Activated CD4-positive, alpha-beta T cell treated with anti-CD3 and anti-CD28 coated beads for 1 hour (primary cell): ENCODE data around the gene SNPH.
"Not testable (repeated sequence)": the region's sequence is repeated elsewhere in the genome, so short reads cannot be mapped to it uniquely, and the experiment has no call there.

ENCODE experiments used
- DNase-seq: peaks from one replicate; pipeline ENCODE4 v3.0.0-alpha.2; 2020

The SNPH gene, protein sequence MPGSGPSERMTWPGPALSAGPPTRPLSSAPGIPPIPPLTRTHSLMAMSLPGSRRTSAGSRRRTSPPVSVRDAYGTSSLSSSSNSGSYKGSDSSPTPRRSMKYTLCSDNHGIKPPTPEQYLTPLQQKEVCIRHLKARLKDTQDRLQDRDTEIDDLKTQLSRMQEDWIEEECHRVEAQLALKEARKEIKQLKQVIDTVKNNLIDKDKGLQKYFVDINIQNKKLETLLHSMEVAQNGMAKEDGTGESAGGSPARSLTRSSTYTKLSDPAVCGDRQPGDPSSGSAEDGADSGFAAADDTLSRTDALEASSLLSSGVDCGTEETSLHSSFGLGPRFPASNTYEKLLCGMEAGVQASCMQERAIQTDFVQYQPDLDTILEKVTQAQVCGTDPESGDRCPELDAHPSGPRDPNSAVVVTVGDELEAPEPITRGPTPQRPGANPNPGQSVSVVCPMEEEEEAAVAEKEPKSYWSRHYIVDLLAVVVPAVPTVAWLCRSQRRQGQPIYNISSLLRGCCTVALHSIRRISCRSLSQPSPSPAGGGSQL

DNA sequence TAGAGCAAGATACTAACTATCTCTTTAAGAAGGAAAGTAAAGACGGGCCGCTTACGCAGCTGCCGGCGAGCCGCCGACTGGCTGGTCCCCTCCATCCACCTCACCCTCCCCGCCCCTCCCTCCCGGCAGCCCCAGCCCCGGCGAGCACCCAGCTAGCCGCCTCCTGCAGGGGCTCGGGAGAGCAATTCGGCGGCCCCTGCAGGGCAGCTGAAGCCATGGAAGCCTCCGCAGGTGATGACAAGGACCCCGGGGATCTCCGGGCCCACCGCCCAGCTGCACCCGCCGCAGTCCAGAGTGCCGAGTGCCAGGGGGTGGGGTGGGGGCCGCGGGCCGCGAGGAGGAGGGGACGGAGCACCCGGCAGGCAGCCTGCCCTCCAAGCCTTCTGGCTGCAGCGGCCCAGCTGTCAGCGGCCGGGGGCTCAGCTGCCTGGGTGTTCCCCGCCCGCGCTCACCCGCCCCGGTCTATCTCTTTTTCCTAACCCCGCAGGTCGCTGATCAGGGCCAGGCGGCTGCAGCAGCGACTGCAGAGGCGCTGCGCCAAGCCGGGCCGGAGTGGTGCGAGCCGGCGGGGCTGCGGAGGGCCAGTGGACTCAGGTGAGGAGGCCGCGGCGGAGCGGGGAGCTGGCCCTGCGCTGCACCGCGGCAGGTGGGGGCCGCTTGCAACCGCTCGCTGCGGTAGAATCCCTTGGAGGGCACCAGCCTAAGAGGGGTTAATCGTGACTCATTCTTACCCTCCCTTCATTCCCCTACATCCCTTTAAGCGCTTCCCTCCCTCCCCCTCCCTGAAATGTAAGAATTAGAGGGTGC, at the start of gene SNPH:
SNPH (plus strand) TSS at position 128 of the 807 bp plus-strand sequence. CDS start 29,946 bp downstream, outside the sequence.
- peak; percentile 61 for DNase-seq

DNA sequence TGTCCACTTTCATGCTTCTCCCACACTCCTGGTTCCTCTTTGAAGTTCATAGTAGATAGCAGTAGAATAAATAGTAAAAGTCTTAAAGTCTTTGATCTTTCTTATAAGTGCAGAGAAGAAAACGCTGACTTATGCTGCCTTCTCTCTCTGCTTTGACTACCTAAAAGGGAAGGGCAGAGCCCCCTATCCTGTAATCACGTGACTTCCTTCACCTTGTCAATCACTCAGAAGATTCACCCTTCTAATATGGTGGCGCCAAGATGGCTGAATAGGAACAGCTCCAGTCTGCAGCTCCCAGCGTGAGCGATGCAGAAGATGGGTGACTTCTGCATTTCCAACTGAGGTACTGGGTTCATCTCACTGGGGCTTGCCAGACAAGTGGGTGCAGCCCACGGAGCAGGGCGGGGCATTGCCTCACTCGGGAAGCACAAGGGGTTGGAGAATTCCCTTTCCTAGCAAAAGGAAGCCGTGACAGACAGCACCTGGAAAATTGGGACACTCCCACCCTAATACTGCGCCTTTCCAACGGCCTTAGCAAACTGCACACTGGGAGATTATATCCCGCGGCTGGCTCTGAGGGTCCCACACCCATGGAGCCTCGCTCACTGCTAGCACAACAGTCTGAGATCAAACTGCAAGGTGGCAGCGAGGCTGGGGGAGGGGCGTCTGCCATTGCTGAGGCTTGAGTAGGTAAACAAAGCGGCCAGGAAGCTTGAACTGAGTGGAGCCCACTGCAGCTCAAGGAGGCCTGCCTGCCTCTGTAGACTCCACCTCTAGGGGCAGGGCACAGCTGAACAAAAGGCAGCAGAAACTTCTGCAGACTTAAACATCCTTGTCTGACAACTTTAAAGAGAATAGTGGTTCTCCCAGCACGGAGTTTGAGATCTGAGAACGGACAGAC, 49.3 kb upstream of the SNPH start:
- DNase-seq = not testable (repeated sequence)

DNA sequence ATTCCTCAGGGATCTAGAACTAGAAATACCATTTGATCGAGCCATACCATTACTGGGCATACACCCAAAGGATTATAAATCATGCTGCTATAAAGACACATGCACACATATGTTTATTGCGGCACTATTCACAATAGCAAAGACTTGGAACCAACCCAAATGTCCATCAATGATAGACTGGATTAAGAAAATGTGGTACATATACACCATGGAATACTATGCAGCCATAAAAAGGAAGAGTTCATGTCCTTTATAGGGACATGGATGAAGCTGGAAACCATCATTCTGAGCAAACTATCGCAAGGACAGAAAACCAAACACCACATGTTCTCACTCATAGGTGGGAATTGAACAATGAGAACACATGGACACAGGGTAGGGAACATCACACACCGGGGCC, 43.3 kb upstream of the SNPH start:
- not testable (repeated sequence) for DNase-seq

DNA sequence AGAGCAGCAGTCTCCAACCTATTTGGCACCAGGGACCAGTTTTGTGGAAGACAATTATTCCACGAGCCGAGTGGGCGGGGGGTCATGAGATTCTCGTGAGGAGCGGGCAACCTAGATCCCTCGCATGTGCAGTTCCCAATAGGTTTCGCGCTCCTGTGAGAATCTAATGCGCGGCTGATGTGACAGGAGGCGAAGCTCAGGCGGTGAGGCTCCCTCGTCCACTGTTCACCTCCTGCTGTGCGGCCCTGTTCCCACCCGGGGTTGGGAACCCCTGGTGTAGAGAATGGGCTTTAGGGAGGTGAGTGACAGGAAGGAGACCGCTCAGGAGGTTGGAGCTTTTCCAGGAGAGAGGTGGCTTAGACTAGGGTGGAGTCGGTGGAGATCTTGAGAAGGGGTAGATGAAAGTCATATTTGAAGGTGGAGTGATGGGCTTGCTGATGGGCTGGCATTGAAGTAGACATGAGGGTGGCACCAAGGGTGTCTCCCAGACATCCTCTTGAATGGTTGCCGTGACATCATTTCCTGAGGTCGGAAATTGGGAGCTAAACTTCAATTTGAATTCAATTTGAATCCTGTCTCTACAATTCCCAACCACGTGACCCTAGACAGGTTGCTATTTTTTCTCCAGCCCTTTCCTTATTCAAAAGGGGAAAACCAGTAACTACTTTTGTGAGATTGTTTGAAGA, 41.7 kb upstream of the SNPH start:
- no peak for DNase-seq

DNA sequence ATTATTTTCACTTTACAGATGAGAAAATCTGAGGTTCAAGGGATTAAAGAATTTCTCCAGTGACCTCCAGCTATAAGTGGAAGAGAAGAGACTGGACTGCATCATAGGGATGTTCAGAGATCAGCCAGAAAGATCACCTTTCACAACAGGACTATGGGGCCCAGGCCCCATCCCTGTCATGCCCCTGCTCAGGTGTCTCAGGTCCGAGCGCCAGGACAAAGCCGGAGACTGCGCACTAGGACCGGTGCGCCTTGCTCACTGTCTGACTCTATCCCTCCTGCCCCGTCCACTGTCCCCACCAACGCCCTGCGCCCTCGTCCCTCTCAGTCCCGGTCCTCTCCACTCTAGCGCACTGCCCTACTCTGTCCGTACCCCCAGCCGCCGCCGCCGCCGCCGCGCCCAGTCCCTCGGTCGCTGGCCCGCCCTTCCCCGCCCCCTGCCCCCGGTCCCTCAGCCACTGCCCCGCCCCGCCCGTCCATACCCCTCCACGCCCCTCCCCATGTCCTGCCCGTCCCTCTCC, 40.8 kb upstream of the SNPH start:
- DNase-seq = no peak

DNA sequence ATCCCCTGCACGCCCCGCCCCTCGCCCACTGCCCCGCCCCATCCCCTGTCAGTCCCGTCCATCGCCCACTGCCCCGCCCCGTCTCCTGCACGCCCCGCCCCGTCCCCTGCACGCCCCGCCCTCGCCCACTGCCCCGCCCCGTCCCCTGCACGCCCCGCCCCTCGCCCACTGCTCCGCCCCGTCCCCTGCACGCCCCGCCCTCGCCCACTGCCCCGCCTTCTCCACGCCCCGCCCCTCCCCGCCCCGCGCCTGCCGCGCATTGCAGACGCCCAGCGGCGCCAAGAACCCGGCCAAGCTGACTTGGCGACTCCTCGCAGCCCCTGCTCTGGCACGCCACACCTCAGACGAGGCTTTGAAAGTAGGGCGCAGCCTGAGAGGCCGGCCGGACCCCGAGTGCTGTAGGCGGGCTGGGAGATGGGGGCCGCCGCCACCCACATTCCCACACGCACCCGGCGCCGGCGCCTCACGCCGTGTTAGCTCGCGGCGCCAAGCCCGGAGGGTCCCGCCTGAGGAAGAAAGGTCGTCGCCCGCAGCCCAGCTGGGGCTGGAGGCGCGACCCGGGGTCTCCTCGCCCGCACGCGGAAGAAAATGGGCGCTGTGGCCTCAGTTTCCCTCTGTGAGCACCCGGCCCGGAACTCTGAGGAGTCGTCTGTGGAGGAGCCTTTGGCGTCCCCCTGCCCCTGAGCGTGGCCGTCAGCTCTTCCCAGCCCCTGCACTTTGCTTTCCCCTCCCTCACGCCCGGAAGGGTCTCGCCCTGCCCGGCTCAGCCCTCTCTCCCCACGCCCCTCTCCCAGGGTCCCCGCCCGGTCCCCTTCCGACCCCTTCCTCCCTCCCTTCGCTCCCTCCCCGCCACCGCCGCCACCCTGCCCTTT, 40.1 kb upstream of the SNPH start, which contains the start of gene RAD21L1:
RAD21L1 (plus strand) TSS at position 262 of the 872 bp plus-strand sequence. CDS start 2,410 bp downstream, outside the sequence.
- peak; percentile 73 for DNase-seq

DNA sequence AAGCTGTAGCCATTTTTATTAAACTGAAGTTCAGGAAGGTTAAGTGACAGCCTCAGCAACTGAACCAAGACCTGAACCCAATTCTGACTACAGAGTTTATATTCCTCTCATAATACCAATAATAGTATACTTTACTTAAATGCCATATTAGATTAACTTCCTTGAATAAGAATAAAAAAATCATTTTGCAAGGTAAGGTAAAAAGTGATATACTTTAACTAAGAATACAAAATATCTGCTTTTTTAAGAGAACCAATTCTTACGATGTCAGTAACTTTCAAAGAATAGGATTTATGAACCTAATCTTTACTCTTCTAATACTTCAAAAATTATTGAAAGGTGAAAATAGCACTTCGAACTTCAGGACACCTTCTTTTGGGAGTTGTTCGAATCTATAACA, 36.6 kb upstream of the SNPH start:
- DNase-seq = no peak

DNA sequence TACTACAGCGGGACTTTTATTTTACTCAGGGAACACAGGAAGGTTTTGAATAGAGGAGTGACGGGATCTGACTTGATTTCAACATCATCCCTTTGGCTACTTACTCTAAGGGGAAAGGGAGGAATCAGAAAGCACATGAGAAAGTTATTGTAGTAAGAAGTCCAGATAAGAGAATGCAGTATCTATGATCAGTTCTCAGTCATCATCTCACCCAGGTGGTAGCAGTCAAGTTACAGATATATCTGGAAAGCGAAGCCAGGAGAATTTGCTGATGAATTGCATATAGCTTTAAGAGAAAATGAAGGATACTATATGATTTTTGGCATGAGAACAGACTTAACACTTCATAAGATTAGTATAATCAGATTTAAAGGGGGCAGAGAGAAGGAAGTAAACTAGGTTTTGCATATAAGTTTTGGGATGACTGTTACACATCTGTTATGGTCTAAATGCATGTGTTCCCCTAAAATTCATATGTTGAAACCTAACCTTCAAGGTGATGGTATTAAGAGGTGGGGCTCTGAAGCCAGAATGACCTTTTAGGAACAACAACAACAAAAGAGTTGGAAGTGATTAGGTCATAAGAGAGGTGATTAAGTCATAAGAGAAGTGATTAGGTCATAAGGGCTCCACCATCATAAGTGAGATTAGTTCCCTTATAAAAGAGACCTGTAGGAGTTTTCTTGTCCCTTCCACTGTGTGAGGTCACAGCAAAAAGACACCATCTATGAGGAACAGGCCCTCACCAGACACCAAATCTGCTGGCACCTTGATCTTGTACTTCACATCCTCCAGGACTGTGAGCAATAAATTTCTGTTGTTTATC, 33.6 kb upstream of the SNPH start:
- no peak for DNase-seq

DNA sequence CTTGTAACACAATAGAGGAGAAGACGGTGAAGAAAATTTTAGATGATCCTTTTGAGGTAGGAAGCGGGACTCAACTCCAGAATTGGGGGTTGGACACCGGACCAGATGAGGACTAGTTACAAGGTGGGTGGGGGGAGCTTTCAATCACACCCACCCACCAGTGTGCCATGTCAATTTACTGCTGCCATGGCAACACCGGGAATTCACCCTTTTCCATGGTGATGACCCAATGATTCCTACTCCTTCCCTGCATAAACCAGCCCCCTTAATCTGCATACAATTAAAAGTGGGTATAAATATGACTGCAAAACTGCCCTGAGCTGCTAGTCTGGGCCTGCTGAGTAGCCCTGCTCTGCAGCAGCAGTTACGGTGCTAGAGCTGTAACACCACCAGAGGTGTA, 25.5 kb upstream of the SNPH start:
- no peak for DNase-seq

DNA sequence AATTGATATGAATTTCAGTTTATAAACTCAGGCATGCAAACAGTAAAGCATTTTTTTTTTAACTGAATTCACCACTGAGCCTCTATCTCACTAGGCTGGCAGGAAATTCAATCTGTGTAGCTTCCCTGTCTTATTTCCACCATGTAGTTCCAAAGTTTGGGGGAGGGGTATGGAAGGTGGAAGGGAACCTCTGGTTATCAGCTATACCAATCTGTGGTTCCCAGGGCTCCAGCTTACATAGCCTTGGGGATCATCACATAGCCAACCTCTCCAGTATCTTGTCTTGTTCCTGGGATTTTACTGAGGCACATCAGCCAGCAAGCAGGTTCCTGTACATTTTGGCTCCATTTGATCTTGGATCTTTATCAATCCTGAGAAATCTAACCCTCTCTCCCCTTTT, 24.6 kb upstream of the SNPH start:
- DNase-seq = no peak

DNA sequence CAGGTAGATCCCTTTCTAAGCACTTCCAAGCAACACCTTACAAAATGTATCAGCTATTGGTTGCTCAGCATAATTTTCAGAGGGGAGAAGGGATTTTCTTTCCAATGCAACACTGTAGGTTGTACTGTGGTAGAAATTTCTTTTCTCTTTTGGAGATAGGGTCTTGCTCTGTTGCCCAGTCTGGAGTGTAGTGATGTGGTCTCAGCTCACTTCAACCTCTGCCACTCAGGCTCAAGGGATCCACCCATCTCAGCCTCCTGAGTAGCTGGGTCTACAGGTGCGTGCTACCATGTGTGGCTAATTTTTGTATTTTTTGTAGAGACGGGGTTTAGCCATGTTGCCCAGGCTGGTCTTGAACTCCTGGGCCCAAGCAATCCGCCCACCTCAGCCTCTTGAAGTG, 24.0 kb upstream of the SNPH start:
- DNase-seq = no peak

DNA sequence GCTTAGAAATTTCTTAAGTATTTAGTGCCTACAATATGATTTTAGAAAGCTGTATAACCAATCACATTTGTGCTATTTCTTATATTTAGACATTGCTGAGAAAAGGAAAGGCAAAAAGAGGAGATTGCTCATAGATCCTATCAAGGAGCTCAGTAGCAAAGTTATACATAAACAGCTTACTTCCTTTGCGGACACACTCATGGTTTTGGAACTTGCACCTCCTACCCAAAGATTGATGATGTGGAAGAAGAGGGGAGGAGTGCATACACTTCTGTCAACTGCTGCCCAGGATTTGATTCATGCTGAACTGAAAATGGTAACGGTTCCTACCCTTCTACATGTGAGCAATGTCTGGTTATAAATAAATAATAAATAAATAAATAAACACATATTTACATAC, 23.6 kb upstream of the SNPH start:
- DNase-seq = no peak

DNA sequence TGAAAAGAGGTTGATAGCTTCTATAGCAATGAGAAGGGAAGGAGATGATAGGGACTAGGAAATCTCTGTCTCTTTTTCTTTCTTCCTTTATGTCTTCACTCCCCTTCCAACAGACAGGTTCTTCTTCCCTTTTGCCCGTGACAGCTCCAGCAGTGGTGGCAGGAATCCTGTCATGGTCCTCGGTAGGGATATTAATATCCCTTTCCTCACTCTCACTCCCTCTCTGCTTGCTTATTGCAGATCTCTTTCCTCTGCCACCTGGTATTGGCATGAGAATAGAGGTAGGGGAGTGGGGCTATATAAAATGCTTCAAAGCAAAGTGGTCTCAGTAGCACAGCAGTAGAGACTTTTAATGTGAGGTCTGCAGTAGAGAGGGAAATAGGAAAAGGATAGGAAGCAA, 20.5 kb upstream of the SNPH start:
- DNase-seq = no peak

DNA sequence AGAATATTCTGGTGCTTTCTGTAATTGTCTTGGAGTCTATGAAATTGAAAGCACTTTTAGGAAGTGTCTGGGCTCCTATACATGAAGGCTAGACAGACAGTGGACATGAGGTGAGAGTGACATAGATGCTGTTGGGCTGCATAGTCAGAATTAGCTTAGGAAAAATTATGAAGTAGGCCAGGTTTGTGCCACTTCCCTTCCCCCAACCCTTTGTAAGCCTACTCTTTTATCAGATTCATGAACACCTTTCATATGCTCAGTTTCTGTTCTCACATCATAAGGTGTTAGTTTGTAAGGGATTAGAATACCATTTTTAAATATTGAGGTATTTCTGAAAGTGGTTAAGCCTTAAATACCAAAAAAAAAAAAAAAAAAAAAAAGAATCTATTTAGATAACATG, 18.4 kb upstream of the SNPH start:
- no peak for DNase-seq

DNA sequence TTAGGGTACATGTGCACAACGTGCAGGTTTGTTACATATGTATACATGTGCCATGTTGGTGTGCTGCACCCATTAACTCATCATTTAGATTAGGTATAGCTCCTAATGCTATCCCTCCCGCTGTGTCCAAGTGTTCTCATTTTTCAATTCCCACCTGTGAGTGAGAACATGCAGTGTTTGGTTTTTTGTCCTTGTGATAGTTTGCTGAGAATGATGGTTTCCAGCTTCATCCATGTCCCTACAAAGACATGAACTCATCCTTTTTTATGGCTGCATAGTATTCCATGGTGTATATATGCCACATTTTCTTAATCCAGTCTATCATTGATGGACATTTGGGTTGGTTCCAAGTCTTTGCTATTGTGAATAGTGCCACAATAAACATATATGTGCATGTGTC, 15.8 kb upstream of the SNPH start:
- not testable (repeated sequence) for DNase-seq

DNA sequence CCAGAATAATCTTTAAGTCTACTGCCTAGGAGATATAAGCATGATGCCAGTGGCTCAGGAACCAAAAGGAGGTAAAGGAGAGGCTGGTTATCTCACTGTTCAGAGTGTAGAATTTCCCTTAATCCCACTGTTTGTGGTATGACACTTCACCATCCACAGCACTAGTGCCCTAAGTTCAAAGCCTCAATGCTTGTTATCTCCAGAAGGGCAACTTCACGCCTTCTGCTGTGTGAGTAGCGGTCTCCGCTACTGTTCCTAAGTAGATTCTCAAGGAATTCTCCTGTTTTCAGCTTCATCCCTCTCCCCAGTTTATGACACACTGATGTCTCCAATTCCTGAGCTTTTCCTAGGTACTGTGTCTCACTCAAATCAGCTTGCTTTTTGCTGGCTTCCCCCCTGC, 13.7 kb upstream of the SNPH start:
- no peak for DNase-seq

DNA sequence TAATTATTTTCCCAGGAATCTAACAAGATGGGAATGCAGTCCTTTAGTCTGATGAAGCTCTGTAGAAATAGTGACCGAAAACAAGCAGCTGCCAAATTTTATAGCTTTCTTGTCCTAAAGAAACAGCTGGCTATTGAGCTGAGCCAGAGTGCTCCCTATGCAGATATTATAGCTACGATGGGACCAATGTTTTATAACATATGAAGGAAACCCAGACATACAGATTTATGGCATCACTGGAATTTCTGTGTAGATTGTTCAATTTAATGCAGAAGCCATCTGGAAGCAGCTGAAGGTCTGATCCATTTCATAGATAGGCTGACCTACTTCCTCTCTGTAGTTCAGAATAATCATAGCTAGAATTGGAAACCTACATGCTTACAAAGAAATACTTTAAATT, 11.8 kb upstream of the SNPH start:
- no peak for DNase-seq

DNA sequence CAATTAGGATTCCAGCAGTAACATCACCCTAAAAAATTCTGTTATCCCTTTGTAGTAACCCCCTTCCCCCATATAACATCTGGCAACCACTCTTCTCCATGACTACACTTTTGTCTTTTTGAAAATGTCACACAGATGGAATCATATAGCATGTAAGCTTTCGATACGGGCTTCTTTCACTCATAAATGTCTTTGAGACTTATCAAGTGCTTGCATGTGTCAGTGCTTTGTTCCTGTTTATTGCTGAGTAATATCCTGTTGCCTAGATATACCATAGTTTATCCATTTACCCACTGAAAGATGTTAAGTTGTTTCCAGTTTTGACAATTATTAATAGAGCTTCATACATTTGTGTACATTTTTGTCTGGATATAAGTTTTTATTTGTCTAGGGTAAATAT, 10.4 kb upstream of the SNPH start:
- no peak for DNase-seq

DNA sequence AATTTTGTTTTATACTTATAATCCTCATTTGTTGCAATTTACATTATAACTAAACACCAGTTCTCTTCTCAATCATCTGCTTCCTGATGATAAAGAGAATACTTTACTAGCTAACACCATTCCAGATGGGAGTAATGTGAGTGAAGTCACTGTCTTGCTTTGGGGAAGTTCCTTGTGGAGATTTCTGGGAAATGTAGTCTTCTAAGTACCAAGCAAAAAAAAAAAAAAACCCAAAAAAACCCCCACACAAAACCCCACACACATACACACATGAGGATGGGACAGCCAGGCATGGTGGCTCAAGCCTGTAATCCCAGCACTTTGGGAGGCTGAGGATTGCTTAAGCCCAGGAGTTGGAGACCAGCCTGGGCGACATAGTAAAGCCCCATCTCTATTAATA, 2.2 kb upstream of the SNPH start:
- no peak for DNase-seq

DNA sequence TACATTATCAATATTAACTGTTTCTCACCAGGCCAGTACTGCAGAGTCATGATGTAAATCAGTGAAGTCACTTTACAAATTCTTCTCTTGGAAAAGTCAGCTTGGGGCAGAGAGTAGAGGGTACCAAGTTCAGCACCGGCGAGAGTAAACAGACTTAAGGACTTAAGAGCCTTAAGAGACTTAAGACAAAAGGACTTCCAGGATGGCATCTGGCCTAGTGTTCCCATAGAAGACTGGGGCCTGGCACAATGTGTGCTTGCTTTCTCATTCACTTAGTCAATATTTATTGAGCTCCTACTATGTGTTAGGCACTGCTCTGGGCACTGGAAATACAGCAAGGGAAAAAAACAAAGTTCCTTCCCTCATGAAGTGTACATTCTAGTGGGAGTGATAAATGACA, 1.4 kb upstream of the SNPH start:
- no peak for DNase-seq
